HG02678 (cell line): ENCODE results near the gene MEIS1.
"Not testable (repeated sequence)": the region's sequence is repeated elsewhere in the genome, so short reads cannot be mapped to it uniquely, and the experiment has no call there.

Experiments used
- ATAC-seq: cut with Tn5 transposase; IDR thresholded peaks from one replicate; pipeline ENCODE4 v1.9.1; 2021; ENCODE audit warnings: mild to moderate bottlenecking, moderate library complexity; ENCODE audit not compliant: unreplicated experiment

MEIS1 gene

GRCh38 chr2:66434679-66435548 lies at the start of gene MEIS1:
MEIS1 (plus strand) TSS chr2:66435125; CDS start chr2:66435857, 732 bp downstream.
- ATAC-seq: peak; percentile 56

GRCh38 chr2:66387016-66387753 lies 47.7 kb upstream of the MEIS1 start:
- no peak for ATAC-seq

- no peak for ATAC-seq
Measured at GRCh38 chr2:66389651-66390131, 45.2 kb upstream of the MEIS1 start.

DNA sequence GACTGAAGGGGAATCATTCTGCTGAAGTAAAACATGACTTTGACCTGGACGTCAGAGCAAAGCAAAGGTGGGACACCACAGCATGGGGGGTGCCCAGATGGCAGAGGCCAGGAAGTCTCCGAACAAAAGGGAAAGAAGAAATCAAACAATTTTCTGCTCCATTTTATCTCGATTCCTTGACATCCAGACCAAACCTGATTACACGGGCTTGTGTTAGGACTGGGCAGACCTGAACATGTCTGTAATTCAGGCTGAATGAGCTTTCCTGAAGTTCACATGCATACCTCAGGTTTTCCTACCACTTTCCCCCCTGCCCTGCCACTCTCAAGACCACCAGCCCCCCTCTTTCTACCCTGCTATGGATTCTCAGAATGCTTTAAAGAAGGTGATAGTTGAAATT lies 44.8 kb upstream of the MEIS1 start:
- no peak for ATAC-seq

GRCh38 chr2:66390811-66391210 lies 44.1 kb upstream of the MEIS1 start:
- no peak for ATAC-seq

DNA sequence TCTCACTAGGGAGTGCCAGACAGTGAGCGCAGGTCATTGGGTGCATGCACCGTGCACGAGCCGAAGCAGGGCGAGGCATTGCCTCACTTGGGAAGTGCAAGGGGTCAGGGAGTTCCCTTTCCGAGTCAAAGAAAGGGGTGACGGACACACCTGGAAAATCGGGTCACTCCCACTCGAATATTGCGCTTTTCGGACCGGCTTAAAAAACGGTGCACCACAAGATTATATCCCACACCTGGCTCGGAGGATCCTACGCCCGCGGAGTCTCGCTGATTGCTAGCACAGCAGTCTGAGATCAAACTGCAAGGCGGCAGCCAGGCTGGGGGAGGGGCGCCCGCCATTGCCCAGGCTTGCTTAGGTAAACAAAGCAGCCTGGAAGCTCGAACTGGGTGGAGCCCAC lies 43.7 kb upstream of the MEIS1 start:
- ATAC-seq: not testable (repeated sequence)

GRCh38 chr2:66405473-66405872 lies 29.5 kb upstream of the MEIS1 start:
- no peak for ATAC-seq

GRCh38 chr2:66408905-66409304 lies 26.0 kb upstream of the MEIS1 start:
- no peak for ATAC-seq

DNA sequence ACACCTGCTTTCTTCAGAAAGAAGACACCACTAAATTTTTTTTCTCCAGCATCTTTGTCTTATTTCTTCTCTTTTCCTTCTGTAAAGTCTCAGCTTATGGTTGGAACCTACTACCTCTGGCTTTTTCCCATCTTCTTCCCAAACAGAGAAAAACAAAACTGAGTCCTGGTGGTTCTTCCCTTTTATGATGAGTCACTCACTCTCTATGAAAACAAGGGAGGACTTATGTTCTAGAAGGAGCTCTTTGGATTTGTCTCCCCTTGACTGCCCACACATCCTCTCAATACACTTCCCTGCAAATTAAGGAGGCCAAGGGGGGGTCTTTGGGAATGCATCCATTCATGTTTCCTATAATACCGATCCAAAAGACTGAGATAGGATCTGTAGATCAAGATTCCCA lies 22.1 kb upstream of the MEIS1 start:
- no peak for ATAC-seq

DNA sequence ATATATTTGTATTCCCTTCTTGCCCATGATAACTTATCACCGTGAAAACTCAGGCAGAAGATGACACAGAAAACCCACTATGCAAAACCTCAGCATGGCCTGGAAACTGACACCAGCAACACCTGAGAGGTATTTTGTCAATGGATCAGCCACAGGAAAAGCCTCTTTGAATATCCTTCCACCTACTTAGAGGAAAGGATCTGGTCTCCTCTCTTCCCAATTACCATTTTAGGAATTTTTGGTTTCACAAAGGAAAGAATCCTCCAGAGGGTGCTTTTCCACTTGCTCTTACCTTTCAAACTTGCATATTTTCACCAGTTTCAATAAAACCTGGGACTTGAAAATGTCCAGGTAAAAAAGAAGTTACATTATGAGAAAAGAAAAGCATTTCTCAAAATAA lies 20.0 kb upstream of the MEIS1 start:
- ATAC-seq: no peak

- ATAC-seq: no peak
Measured at GRCh38 chr2:66418381-66418780, 16.5 kb upstream of the MEIS1 start.

DNA sequence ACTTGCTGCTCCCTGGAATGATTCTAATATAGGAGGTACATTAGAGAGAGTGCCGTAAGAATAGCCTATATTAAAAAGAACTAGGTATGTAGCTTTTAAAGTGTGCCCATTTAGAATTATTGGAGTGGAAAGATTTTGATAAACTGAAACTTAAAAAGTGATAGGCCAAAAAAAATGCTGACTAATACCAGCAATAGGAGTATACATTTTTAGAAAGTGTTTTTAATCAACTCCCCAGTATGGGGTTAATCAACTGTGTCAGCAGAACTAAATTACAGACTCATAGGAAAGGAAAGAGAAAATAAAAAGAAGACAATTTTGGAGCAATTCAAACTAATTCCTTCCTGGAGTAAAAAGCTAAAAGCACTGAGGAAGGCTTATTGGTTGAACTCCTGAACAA lies 13.3 kb upstream of the MEIS1 start:
- ATAC-seq: no peak

DNA sequence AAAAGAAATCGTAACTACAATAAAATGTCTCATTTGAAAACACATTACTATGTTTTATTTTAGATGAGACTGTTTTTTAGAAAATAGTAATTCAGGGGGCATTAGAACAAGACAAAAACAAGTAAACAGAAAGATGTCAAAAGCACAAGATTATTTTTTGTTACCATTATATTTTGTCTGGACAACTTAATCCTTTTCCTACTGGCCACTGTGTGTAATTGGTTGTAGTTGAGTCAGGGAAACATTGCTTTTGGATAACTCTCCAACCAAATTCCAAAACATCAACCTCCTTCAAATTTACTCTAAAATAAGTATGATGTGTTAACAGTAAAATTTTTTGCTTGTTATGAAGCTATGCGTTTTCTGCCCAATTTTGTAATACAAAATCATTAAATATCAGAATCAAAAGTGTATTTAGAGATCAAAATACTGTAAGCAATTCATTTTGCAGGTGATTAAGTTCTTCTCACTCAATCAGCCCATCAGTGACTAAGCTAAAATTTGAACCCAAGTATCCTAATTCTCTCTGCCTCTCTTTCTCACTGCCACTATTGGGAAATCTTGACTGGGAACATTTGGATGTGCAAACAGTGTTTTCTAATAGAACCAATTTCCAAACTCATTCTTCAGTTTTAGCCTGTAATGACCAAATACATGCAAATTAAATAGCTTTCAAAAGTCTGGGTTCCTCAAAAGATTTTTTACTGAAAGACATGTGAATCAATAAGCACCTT lies 11.4 kb upstream of the MEIS1 start:
- no peak for ATAC-seq

DNA sequence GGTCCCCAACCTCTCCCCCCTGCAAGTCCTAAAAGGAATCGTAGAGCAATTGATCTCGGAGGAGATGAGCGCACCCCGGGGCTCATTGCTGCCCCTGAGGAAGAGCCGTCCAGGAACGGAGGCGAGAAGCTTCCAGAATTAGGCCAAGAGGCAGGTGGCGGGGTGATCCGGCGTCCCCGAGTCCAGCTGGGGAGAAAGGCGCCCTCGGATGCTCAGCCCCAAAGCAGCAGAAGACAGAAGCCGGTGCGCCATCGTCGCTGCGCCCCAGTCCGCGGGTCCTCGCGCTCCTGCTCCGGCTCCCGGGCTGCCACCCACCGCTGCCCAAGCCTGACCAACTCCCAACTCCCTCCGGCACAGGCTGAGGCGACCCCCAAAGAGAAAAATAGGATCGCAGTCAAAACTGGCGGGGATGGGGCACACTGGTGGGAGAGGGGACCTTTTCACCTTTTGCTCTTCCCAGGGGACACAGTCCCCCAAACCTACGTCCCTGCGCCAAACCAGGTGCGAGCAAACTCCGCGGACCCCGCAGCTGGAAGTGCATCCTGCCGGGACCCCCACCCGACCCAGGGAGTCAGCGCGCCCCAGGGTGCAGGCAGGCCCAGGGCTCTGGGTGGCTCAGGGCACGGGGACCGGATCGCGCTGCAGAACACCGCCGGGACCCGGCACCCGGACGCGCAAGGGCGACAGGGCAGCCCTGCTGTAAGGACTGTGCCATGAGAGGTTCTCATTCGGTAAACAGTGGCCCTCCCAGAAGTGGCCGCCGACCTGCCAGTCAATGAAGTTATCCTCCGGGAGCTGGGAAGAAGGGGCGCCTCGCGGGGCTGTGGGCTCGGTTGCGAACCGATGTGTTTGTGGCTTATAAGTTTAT lies 8.4 kb upstream of the MEIS1 start:
- ATAC-seq: no peak

GRCh38 chr2:66427300-66427699 lies 7.6 kb upstream of the MEIS1 start:
- no peak for ATAC-seq

- ATAC-seq: no peak
Measured at GRCh38 chr2:66428986-66429612, 5.8 kb upstream of the MEIS1 start.

GRCh38 chr2:66429693-66430504 lies 5.0 kb upstream of the MEIS1 start:
- no peak for ATAC-seq

DNA sequence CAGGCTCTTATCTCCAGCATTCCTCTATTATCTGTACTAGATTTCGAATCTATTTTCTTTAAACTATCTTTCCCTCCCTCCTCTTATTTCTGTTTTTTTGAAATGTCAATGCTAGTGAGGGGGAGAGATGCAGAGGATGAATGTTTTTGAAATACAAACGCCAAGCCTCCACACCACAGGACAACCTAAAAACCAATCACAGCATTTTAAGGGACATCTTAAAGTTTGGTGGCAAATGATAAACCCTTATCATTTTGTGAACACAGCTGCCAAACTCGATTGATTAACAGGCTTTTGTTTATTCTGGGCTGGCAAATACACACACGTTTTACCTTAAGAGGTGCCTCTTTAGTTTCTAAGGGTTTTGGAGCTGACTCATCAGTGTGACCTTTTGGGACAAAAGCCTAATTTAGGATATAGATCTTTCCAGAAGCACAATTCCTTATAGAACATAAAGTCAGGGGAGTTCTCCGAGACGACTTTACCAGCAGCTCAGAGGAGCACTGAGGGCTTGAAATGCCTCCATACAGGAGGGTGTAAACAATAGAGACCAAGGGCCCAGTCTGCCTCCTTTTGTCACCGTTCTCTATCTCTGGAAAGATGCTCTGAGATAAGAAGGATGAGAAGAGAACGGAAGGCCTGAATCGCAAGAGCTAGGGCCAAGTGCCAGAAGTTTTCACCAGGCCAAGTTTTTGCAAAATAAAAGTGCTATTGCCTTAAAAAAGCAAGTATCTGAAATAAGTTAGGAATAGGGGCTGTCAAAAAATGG lies 4.2 kb upstream of the MEIS1 start:
- ATAC-seq: no peak
